GM12874 (cell line): ENCODE measurements around the gene GCC2.

ENCODE experiments used
- CTCF ChIP-seq: IDR thresholded peaks from 2 replicates; pipeline ENCODE4 v1.5.1; 2011; ENCODE audit warnings: low read depth, mild to moderate bottlenecking, control low read depth, low read length, moderate library complexity; ENCODE audit not compliant: insufficient read depth

GCC2 gene

GRCh38 chr2:108448678-108449409 is at the start of gene GCC2:
Gene GCC2 (plus strand): TSS chr2:108449206. CDS start chr2:108449275, 69 bp downstream.
- TF ChIP-seq CTCF: no peak

GRCh38 chr2:108399479-108399878 is 49.5 kb upstream of the GCC2 start:
- TF ChIP-seq CTCF: no peak

- TF ChIP-seq CTCF: no peak
Measured at GRCh38 chr2:108401800-108402199, 47.2 kb upstream of the GCC2 start.

- TF ChIP-seq CTCF: no peak
Measured at GRCh38 chr2:108403494-108403893, 45.5 kb upstream of the GCC2 start.

- no peak for TF ChIP-seq CTCF
Measured at GRCh38 chr2:108404784-108405397, 44.1 kb upstream of the GCC2 start.

GRCh38 chr2:108407864-108408729 is 40.9 kb upstream of the GCC2 start:
- TF ChIP-seq CTCF: no peak

- TF ChIP-seq CTCF: no peak
Measured at GRCh38 chr2:108409768-108410167, 39.2 kb upstream of the GCC2 start.
